Measurements from ENCODE around the gene CA5A. TPM values are rescaled to one million over a fixed set of nuclear protein-coding genes. Genes with fewer than 3 reads are reported as not detected.

Gene CA5A
- total RNA-seq, 2 experiments from 2014 or later = not detected

GRCh38 chr16:87953308-87954215, 17.2 kb upstream of the CA5A start:
- Mint-ChIP-seq H3K27ac (peak overlapping the region; percentile 69), H3K9me3 (ENCODE audit: insufficient read depth) (no peaks in the 10 kb centered on the region), H3K27me3 (ENCODE audit: low read depth) (no peaks in the 10 kb centered on the region), H3K4me1 (ENCODE audit: low read depth) (peaks cover 80% of the 10 kb centered on the region), H3K36me3 (ENCODE audit: low read depth) (peaks cover 48% of the 10 kb centered on the region), H3K4me3 (peak overlapping the region; percentile 56)
- DNase-seq = no peak
- ATAC-seq = no peak
- CTCF ChIA-PET = interaction anchor here (0.8 to 4.0 kb wide), 4 partner anchors 12 to 188 kb away, joined by 3 to 37 read pairs (median 4); partner anchors contain the start of gene KLHDC4
- POLR2A ChIA-PET = interaction anchor here (1.2 to 1.3 kb wide), 2 partner anchors 10 to 188 kb away, joined by 3 to 5 read pairs; partner anchors contain the start of gene KLHDC4

- ChIA-PET CTCF (interaction anchor here (4.0 kb wide), 1 partner anchor 173 kb away, joined by 37 read pairs; no protein-coding TSS in a partner anchor), POLR2A (interaction anchor here (1.1 to 2.3 kb wide), 2 partner anchors 10 to 680 kb away, joined by 4 to 20 read pairs; no protein-coding TSS in a partner anchor)
- ATAC-seq (no peak), DNase-seq (no peak)
- Mint-ChIP-seq H3K4me1 (ENCODE audit: low read depth) (peaks cover 83% of the 10 kb centered on the region), H3K27ac (peak overlapping the region; percentile 50), H3K4me3 (peak overlapping the region; percentile 95), H3K36me3 (ENCODE audit: low read depth) (peaks cover 44% of the 10 kb centered on the region), H3K27me3 (ENCODE audit: low read depth) (no peaks in the 10 kb centered on the region), H3K9me3 (ENCODE audit: insufficient read depth) (no peaks in the 10 kb centered on the region)
These were observed 16.4 kb upstream of the CA5A start for GRCh38 chr16:87952751-87953150.

GRCh38 chr16:87951552-87952538, 15.5 kb upstream of the CA5A start:
- ChIA-PET POLR2A (interaction anchor here (0.5 to 2.3 kb wide), 12 partner anchors 11 to 681 kb away, joined by 3 to 20 read pairs (median 3); partner anchors contain the start of gene KLHDC4), CTCF (interaction anchor here (0.8 to 4.0 kb wide), 10 partner anchors 9 to 478 kb away, joined by 3 to 37 read pairs (median 4); partner anchors contain the start of gene KLHDC4)
- DNase-seq = peak; percentile 39
- Mint-ChIP-seq H3K36me3 (ENCODE audit: low read depth) (peaks cover 36% of the 10 kb centered on the region), H3K27me3 (ENCODE audit: low read depth) (no peaks in the 10 kb centered on the region), H3K4me3 (peak overlapping the region; percentile 95), H3K4me1 (ENCODE audit: low read depth) (peaks cover 81% of the 10 kb centered on the region), H3K9me3 (ENCODE audit: insufficient read depth) (no peaks in the 10 kb centered on the region), H3K27ac (peak overlapping the region; percentile 98)
- ATAC-seq = no peak

DNA sequence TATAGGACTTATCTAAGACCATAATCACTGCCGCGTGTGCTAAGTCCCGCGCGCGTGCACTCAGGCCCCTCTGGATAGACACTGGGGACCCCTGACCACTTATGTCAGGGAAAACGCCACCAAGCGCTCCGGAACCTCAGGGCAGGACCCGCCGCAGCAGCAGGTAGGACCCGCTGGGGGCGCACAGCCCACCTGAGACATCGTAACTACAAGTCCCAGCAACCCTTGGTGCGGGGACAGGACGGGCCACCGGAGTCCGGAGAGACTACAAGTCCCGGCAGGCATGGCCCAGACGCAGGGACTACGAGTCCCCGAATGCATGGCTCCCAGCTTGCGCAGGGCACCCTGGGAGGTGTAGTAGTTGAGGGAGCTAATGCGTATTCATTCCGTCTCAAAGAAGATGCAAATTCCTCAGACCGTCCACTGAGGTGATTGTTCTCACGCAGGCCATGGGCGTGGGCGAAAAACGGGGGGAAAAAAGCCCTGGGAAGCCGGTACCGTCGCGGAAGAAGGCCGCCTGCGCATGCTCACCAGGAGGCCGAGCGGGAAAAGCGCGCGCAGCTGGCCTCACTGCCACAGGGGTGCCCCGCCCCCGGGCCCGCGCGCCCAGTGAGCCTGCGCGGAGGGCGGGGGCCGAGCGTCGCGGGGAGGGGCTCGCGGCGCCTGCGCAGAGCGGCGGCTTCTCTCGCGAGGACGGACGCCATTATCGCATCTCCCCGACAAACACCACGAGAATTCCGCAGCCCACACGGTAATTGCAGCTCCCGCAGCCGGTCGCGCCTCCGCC, 14.6 kb upstream of the CA5A start, which contains the start of gene BANP:
TSS of gene BANP (plus strand) at position 670 of the 787 bp plus-strand sequence. CDS start 23,682 bp downstream, outside the sequence.
- CTCF ChIA-PET = interaction anchor here (0.8 to 4.0 kb wide), 10 partner anchors 10 to 479 kb away, joined by 3 to 37 read pairs (median 4); partner anchors contain the start of gene KLHDC4
- ATAC-seq = peak; percentile 96
- no peaks in the 10 kb centered on the region for H3K9me3 Mint-ChIP-seq (ENCODE audit: insufficient read depth)
- H3K36me3 Mint-ChIP-seq (ENCODE audit: low read depth) = peaks cover 32% of the 10 kb centered on the region
- DNase-seq = peak; percentile 99
- peak within 1 kb of the TSS; percentile 100 for H3K27ac Mint-ChIP-seq
- H3K4me3 Mint-ChIP-seq = peak within 1 kb of the TSS; percentile 96
- no peaks in the 10 kb centered on the region for H3K27me3 Mint-ChIP-seq (ENCODE audit: low read depth)
- POLR2A ChIA-PET = interaction anchor here (0.5 to 2.3 kb wide), 10 partner anchors 11 to 612 kb away, joined by 3 to 20 read pairs (median 3); no protein-coding TSS in a partner anchor
- H3K4me1 Mint-ChIP-seq (ENCODE audit: low read depth) = peaks cover 79% of the 10 kb centered on the region

- peaks cover 72% of the 10 kb centered on the region for H3K4me1 Mint-ChIP-seq (ENCODE audit: low read depth)
- DNase-seq = no peak
- no peaks in the 10 kb centered on the region for H3K9me3 Mint-ChIP-seq (ENCODE audit: insufficient read depth)
- peak overlapping the region; percentile 96 for H3K27ac Mint-ChIP-seq
- H3K36me3 Mint-ChIP-seq (ENCODE audit: low read depth) = peaks cover 22% of the 10 kb centered on the region
- ChIA-PET CTCF (interaction anchor here (1.0 to 3.1 kb wide), 5 partner anchors 8 to 170 kb away, joined by 5 to 17 read pairs (median 6); no protein-coding TSS in a partner anchor), POLR2A (interaction anchor here (0.8 to 1.7 kb wide), 3 partner anchors 7 to 53 kb away, joined by 3 to 7 read pairs (median 4); no protein-coding TSS in a partner anchor)
- H3K4me3 Mint-ChIP-seq = peak overlapping the region; percentile 22
- H3K27me3 Mint-ChIP-seq (ENCODE audit: low read depth) = no peaks in the 10 kb centered on the region
- ATAC-seq = no peak
These were observed 12.9 kb upstream of the CA5A start for GRCh38 chr16:87949071-87949744.

DNA sequence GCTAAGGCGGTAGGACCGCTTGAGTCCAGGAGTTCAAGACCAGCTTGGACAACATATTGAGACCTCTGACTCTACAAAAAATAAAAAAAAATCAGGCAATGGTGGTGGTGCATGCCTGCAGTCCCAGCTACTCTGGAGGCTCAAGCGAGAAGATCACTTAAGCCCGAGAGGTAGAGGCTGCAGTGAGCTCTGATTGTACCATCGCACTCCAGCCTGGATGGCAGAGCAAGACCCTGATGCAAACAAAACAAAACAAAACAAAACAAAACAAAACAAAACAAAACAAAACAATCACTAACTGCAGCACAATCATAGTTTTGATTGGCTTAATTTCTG, 12.4 kb upstream of the CA5A start:
- ChIA-PET CTCF (interaction anchor here (1.0 to 3.1 kb wide), 4 partner anchors 8 to 169 kb away, joined by 5 to 17 read pairs (median 7); no protein-coding TSS in a partner anchor), POLR2A (interaction anchor here (0.8 to 1.7 kb wide), 3 partner anchors 8 to 52 kb away, joined by 3 to 7 read pairs (median 4); no protein-coding TSS in a partner anchor)
- no peak for DNase-seq
- peaks cover 67% of the 10 kb centered on the region for H3K4me1 Mint-ChIP-seq (ENCODE audit: low read depth)
- no peaks in the 10 kb centered on the region for H3K27me3 Mint-ChIP-seq (ENCODE audit: low read depth)
- H3K9me3 Mint-ChIP-seq (ENCODE audit: insufficient read depth) = no peaks in the 10 kb centered on the region
- ATAC-seq = no peak
- peaks cover 17% of the 10 kb centered on the region for H3K36me3 Mint-ChIP-seq (ENCODE audit: low read depth)
- peak overlapping the region; percentile 69 for H3K4me3 Mint-ChIP-seq
- H3K27ac Mint-ChIP-seq = peak overlapping the region; percentile 96

GRCh38 chr16:87948119-87948545, 11.8 kb upstream of the CA5A start:
- no peaks in the 10 kb centered on the region for H3K9me3 Mint-ChIP-seq (ENCODE audit: insufficient read depth)
- H3K27me3 Mint-ChIP-seq (ENCODE audit: low read depth) = no peaks in the 10 kb centered on the region
- peak overlapping the region; percentile 96 for H3K27ac Mint-ChIP-seq
- ChIA-PET CTCF (interaction anchor here (1.0 to 3.1 kb wide), 4 partner anchors 9 to 169 kb away, joined by 5 to 17 read pairs (median 7); no protein-coding TSS in a partner anchor), POLR2A (interaction anchor here (0.8 to 1.7 kb wide), 3 partner anchors 9 to 52 kb away, joined by 3 to 7 read pairs (median 4); no protein-coding TSS in a partner anchor)
- DNase-seq = peak; percentile 59
- peaks cover 61% of the 10 kb centered on the region for H3K4me1 Mint-ChIP-seq (ENCODE audit: low read depth)
- H3K36me3 Mint-ChIP-seq (ENCODE audit: low read depth) = peaks cover 11% of the 10 kb centered on the region
- no peak for ATAC-seq
- H3K4me3 Mint-ChIP-seq = peak overlapping the region; percentile 69

- Mint-ChIP-seq H3K4me3 (peak overlapping the region; percentile 69), H3K27ac (peak overlapping the region; percentile 96), H3K4me1 (ENCODE audit: low read depth) (peaks cover 57% of the 10 kb centered on the region), H3K27me3 (ENCODE audit: low read depth) (no peaks in the 10 kb centered on the region), H3K9me3 (ENCODE audit: insufficient read depth) (no peaks in the 10 kb centered on the region), H3K36me3 (ENCODE audit: low read depth) (peaks cover 10% of the 10 kb centered on the region)
- no peak for ATAC-seq
- ChIA-PET CTCF (interaction anchor here (3.1 kb wide), 1 partner anchor 168 kb away, joined by 17 read pairs; no protein-coding TSS in a partner anchor), POLR2A (interaction anchor here (1.1 to 1.7 kb wide), 2 partner anchors 9 to 51 kb away, joined by 4 to 7 read pairs; no protein-coding TSS in a partner anchor)
- DNase-seq = no peak
These were observed 11.2 kb upstream of the CA5A start for GRCh38 chr16:87947356-87948118.

DNA sequence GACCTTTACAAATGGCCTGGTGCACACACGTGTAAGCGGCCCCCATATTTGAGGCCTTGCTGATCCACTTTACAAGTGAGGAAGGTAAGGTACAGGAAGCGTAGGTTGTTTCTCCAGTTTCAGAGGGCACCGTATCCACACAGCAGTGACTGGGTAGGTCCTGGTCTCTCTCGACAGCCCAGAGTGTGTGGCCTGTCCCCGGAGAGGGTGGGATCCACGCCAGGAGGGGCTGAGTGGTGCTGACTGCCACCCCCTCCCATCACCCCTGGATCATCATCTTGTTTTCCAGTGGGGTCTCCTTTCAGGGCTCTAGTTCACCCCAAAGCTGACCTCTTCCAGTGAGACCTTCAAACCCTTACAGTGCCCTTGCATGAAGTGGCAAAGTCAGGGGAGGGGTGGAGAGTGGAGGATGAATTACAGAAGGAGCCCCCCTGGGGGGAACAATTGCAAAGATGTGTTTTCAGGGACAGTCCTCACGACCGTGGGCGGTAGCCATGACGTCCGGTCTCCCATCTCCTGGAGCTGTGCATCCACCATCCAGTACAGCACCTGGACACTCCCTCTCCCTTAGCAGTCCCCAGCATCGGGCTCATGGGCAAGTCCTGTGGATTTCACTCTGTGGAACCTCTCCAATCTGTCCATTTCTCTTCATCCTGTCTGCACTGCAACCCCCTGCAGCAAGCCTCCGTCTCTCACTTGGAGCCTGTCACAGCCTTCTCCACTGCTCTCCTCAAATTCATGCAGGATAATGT, 10.4 kb upstream of the CA5A start:
- Mint-ChIP-seq H3K4me1 (ENCODE audit: low read depth) (peaks cover 51% of the 10 kb centered on the region), H3K27ac (peak overlapping the region; percentile 64), H3K27me3 (ENCODE audit: low read depth) (no peaks in the 10 kb centered on the region), H3K9me3 (ENCODE audit: insufficient read depth) (no peaks in the 10 kb centered on the region), H3K36me3 (ENCODE audit: low read depth) (peaks cover 3% of the 10 kb centered on the region), H3K4me3 (no peak overlapping the region)
- CTCF ChIA-PET = interaction anchor here (1.6 kb wide), 1 partner anchor 75 kb away, joined by 4 read pairs; no protein-coding TSS in a partner anchor
- ATAC-seq = no peak
- DNase-seq = no peak
- POLR2A ChIA-PET = no interaction called here

All from activated CD8-positive, alpha-beta T cell treated with anti-CD3 and anti-CD28 coated beads, Interleukin-2, amount 10 ng/mL, durations not matched to agents 7 days and 5 days (primary cell).